ENCODE data around the gene CCDC92. TPM values are rescaled to one million over a fixed set of nuclear protein-coding genes. Genes with fewer than 3 reads are reported as not detected.

CCDC92 gene
- total RNA-seq, 1 experiment from 2014 or later: 32.3 TPM

GRCh38 chr12:123961585-123962345 is 10.9 kb downstream of the CCDC92 start:
- H3K4me3 Mint-ChIP-seq (ENCODE audit: unreplicated experiment): no peak overlapping the region
- no peaks in the 10 kb centered on the region for H3K36me3 Mint-ChIP-seq (ENCODE audit: insufficient read depth, unreplicated experiment)
- no peaks in the 10 kb centered on the region for H3K27me3 Mint-ChIP-seq (ENCODE audit: insufficient read depth, unreplicated experiment)
- no peak for TF ChIP-seq CTCF (IDR thresholded peaks at IDR 0.05; ENCODE audit: unreplicated experiment)
- DNase-seq (ENCODE audit: unreplicated experiment): no peak
- no TSS peak for BruUV-seq (replicated peaks)
- CTCF ChIA-PET: interaction anchor here (0.6 to 0.9 kb wide), 3 partner anchors 9 to 34 kb away, joined by 3 to 5 read pairs (median 3); no protein-coding TSS in a partner anchor
- intact Hi-C loops (cut with micrococcal nuclease): no loop called here
- H3K4me1 Mint-ChIP-seq (ENCODE audit: insufficient read depth, unreplicated experiment): no peaks in the 10 kb centered on the region
- POLR2A ChIA-PET: interaction anchor here (2.2 kb wide), 1 partner anchor 10 kb away, joined by 9 read pairs; the partner anchor contains the start of genes CCDC92 and ZNF664
- no peak overlapping the region for H3K27ac Mint-ChIP-seq (ENCODE audit: low read depth, unreplicated experiment)
- no peaks in the 10 kb centered on the region for H3K9me3 Mint-ChIP-seq (ENCODE audit: unreplicated experiment)

- TF ChIP-seq CTCF (IDR thresholded peaks at IDR 0.05; ENCODE audit: unreplicated experiment): no peak
- Mint-ChIP-seq H3K4me3 (ENCODE audit: unreplicated experiment) (no peak overlapping the region), H3K36me3 (ENCODE audit: insufficient read depth, unreplicated experiment) (no peaks in the 10 kb centered on the region), H3K4me1 (ENCODE audit: insufficient read depth, unreplicated experiment) (no peaks in the 10 kb centered on the region), H3K27me3 (ENCODE audit: insufficient read depth, unreplicated experiment) (no peaks in the 10 kb centered on the region), H3K27ac (ENCODE audit: low read depth, unreplicated experiment) (no peak overlapping the region), H3K9me3 (ENCODE audit: unreplicated experiment) (no peaks in the 10 kb centered on the region)
- no TSS peak for BruUV-seq (replicated peaks)
- DNase-seq (ENCODE audit: unreplicated experiment): no peak
- ChIA-PET CTCF (interaction anchor here (0.6 to 1.7 kb wide), 3 partner anchors 33 to 184 kb away, joined by 3 to 4 read pairs (median 3); no protein-coding TSS in a partner anchor), POLR2A (interaction anchor here (0.7 to 2.2 kb wide), 3 partner anchors 11 to 1735 kb away, joined by 3 to 9 read pairs (median 3); partner anchors contain the start of genes CCDC92, DIABLO and ZNF664)
- intact Hi-C loops (cut with micrococcal nuclease): no loop called here
These were observed 11.8 kb downstream of the CCDC92 start for GRCh38 chr12:123960856-123961255.

- CTCF ChIA-PET: interaction anchor here (0.6 to 1.7 kb wide), 2 partner anchors 158 to 184 kb away, joined by 3 to 4 read pairs; no protein-coding TSS in a partner anchor
- DNase-seq (ENCODE audit: unreplicated experiment): no peak
- BruUV-seq (replicated peaks): no TSS peak
These were observed 12.4 kb downstream of the CCDC92 start for GRCh38 chr12:123960029-123960735.

More at GRCh38 chr12:123960029-123960735, 12.4 kb downstream of the CCDC92 start:
- POLR2A ChIA-PET: interaction anchor here (0.7 to 1.0 kb wide), 2 partner anchors 14 to 1734 kb away, joined by 3 read pairs; partner anchors contain the start of gene DIABLO
- intact Hi-C loops (cut with micrococcal nuclease): no loop called here
- no peak for TF ChIP-seq CTCF (IDR thresholded peaks at IDR 0.05; ENCODE audit: unreplicated experiment)
- Mint-ChIP-seq H3K4me3 (ENCODE audit: unreplicated experiment) (no peak overlapping the region), H3K36me3 (ENCODE audit: insufficient read depth, unreplicated experiment) (no peaks in the 10 kb centered on the region), H3K9me3 (ENCODE audit: unreplicated experiment) (no peaks in the 10 kb centered on the region), H3K27me3 (ENCODE audit: insufficient read depth, unreplicated experiment) (no peaks in the 10 kb centered on the region), H3K27ac (ENCODE audit: low read depth, unreplicated experiment) (no peak overlapping the region), H3K4me1 (ENCODE audit: insufficient read depth, unreplicated experiment) (no peaks in the 10 kb centered on the region)

Data from MCF 10A (cell line).